ENCODE measurements around the gene HDHD3. TPM values are rescaled to one million over a fixed set of nuclear protein-coding genes. Genes with fewer than 3 reads are reported as not detected.

HDHD3 gene
- total RNA-seq, 2 experiments from 2014 or later, result 16.1 to 16.5 TPM

GRCh38 chr9:113401027-113401792, 24.4 kb upstream of the HDHD3 start, which contains the start of gene ALAD:
ALAD (minus strand) TSS chr9:113401284; CDS start chr9:113393559, 7,725 bp downstream.
- Mint-ChIP-seq H3K4me3 (peak within 1 kb of the TSS; percentile 92), H3K36me3 (ENCODE audit: low read depth) (peaks cover 4% of the 10 kb centered on the region), H3K9me3 (no peaks in the 10 kb centered on the region), H3K27ac (peak within 1 kb of the TSS; percentile 78), H3K4me1 (peaks cover 23% of the 10 kb centered on the region), H3K27me3 (no peaks in the 10 kb centered on the region)
- POLR2A ChIA-PET, result interaction anchor here (0.8 to 4.4 kb wide), 12 partner anchors 8 to 1022 kb away, joined by 3 to 53 read pairs (median 5); partner anchors contain the start of genes BSPRY, C9orf43, CDC26 and HDHD3
- CTCF ChIA-PET, result interaction anchor here (0.7 to 5.7 kb wide), 33 partner anchors 9 to 257 kb away, joined by 3 to 64 read pairs (median 8); partner anchors contain the start of genes BSPRY, C9orf43, CDC26 and FKBP15
- DNase-seq, result peak; percentile 99

- POLR2A ChIA-PET, result interaction anchor here (0.9 to 4.4 kb wide), 5 partner anchors 10 to 180 kb away, joined by 4 to 53 read pairs (median 6); partner anchors contain the start of genes C9orf43, CDC26, HDHD3 and POLE3
- Mint-ChIP-seq H3K36me3 (ENCODE audit: low read depth) (peaks cover 4% of the 10 kb centered on the region), H3K4me3 (peak overlapping the region; percentile 92)
Observed at GRCh38 chr9:113399646-113400200, 22.9 kb upstream of the HDHD3 start.

GRCh38 chr9:113398796-113399195, 22.0 kb upstream of the HDHD3 start:
- Mint-ChIP-seq H3K27ac (no peak overlapping the region), H3K27me3 (no peaks in the 10 kb centered on the region), H3K4me1 (peaks cover 23% of the 10 kb centered on the region), H3K9me3 (no peaks in the 10 kb centered on the region), H3K36me3 (ENCODE audit: low read depth) (peaks cover 4% of the 10 kb centered on the region), H3K4me3 (no peak overlapping the region)
- CTCF ChIA-PET, result interaction anchor here (0.6 to 5.7 kb wide), 6 partner anchors 9 to 257 kb away, joined by 3 to 64 read pairs (median 8); partner anchors contain the start of genes BSPRY, C9orf43, CDC26 and POLE3
- DNase-seq, result no peak
- POLR2A ChIA-PET, result interaction anchor here (1.4 to 4.4 kb wide), 2 partner anchors 11 to 58 kb away, joined by 6 to 53 read pairs; partner anchors contain the start of genes C9orf43, POLE3 and WDR31

More at GRCh38 chr9:113399646-113400200, 22.9 kb upstream of the HDHD3 start:
- Mint-ChIP-seq H3K4me1 (peaks cover 23% of the 10 kb centered on the region), H3K27ac (no peak overlapping the region), H3K9me3 (no peaks in the 10 kb centered on the region), H3K27me3 (no peaks in the 10 kb centered on the region)
- CTCF ChIA-PET, result interaction anchor here (0.7 to 5.7 kb wide), 11 partner anchors 8 to 258 kb away, joined by 3 to 64 read pairs (median 11); partner anchors contain the start of genes BSPRY, C9orf43, CDC26 and POLE3
- no peak for DNase-seq

- Mint-ChIP-seq H3K9me3 (no peaks in the 10 kb centered on the region), H3K4me1 (peaks cover 23% of the 10 kb centered on the region), H3K27me3 (no peaks in the 10 kb centered on the region), H3K27ac (no peak overlapping the region), H3K36me3 (ENCODE audit: low read depth) (peaks cover 7% of the 10 kb centered on the region), H3K4me3 (no peak overlapping the region)
- POLR2A ChIA-PET, result interaction anchor here (1.0 kb wide), 1 partner anchor 186 kb away, joined by 4 read pairs; no protein-coding TSS in a partner anchor
- CTCF ChIA-PET, result interaction anchor here (1.3 kb wide), 1 partner anchor 123 kb away, joined by 4 read pairs; no protein-coding TSS in a partner anchor
- DNase-seq, result no peak
Observed at GRCh38 chr9:113397203-113397631, 20.4 kb upstream of the HDHD3 start.

GRCh38 chr9:113395000-113395861, 18.4 kb upstream of the HDHD3 start:
- POLR2A ChIA-PET, result no interaction called here
- DNase-seq, result no peak
- H3K27ac Mint-ChIP-seq, result no peak overlapping the region
- CTCF ChIA-PET, result interaction anchor here (0.9 to 1.0 kb wide), 2 partner anchors 9 to 145 kb away, joined by 3 read pairs; no protein-coding TSS in a partner anchor
- peaks cover 12% of the 10 kb centered on the region for H3K36me3 Mint-ChIP-seq (ENCODE audit: low read depth)
- H3K4me1 Mint-ChIP-seq, result peaks cover 13% of the 10 kb centered on the region
- H3K27me3 Mint-ChIP-seq, result no peaks in the 10 kb centered on the region
- H3K4me3 Mint-ChIP-seq, result no peak overlapping the region
- H3K9me3 Mint-ChIP-seq, result no peaks in the 10 kb centered on the region

- ChIA-PET POLR2A (no interaction called here), CTCF (interaction anchor here (0.7 kb wide), 1 partner anchor 221 kb away, joined by 5 read pairs; no protein-coding TSS in a partner anchor)
- Mint-ChIP-seq H3K4me1 (peaks cover 1% of the 10 kb centered on the region), H3K9me3 (no peaks in the 10 kb centered on the region), H3K27me3 (no peaks in the 10 kb centered on the region), H3K27ac (no peak overlapping the region), H3K4me3 (no peak overlapping the region), H3K36me3 (ENCODE audit: low read depth) (peaks cover 8% of the 10 kb centered on the region)
- DNase-seq, result no peak
Observed at GRCh38 chr9:113393281-113393680, 16.5 kb upstream of the HDHD3 start.

GRCh38 chr9:113391917-113392316, 15.1 kb upstream of the HDHD3 start:
- Mint-ChIP-seq H3K9me3 (no peaks in the 10 kb centered on the region), H3K36me3 (ENCODE audit: low read depth) (peaks cover 18% of the 10 kb centered on the region), H3K4me1 (no peaks in the 10 kb centered on the region), H3K27me3 (no peaks in the 10 kb centered on the region), H3K4me3 (no peak overlapping the region), H3K27ac (no peak overlapping the region)
- CTCF ChIA-PET, result interaction anchor here (0.6 to 2.1 kb wide), 2 partner anchors 9 to 456 kb away, joined by 3 to 11 read pairs; partner anchors contain the start of gene ALAD
- DNase-seq, result no peak
- POLR2A ChIA-PET, result no interaction called here

GRCh38 chr9:113390192-113390960, 13.6 kb upstream of the HDHD3 start:
- POLR2A ChIA-PET, result interaction anchor here (1.8 kb wide), 1 partner anchor 11 kb away, joined by 5 read pairs; the partner anchor contains the start of gene ALAD
- CTCF ChIA-PET, result interaction anchor here (1.3 kb wide), 1 partner anchor 11 kb away, joined by 4 read pairs; the partner anchor contains the start of gene ALAD
- no peak for DNase-seq
- Mint-ChIP-seq H3K4me3 (no peak overlapping the region), H3K9me3 (no peaks in the 10 kb centered on the region), H3K36me3 (ENCODE audit: low read depth) (peaks cover 24% of the 10 kb centered on the region), H3K27me3 (no peaks in the 10 kb centered on the region), H3K27ac (no peak overlapping the region), H3K4me1 (no peaks in the 10 kb centered on the region)

GRCh38 chr9:113389451-113389850, 12.7 kb upstream of the HDHD3 start:
- no peak overlapping the region for H3K4me3 Mint-ChIP-seq
- CTCF ChIA-PET, result interaction anchor here (1.1 to 1.3 kb wide), 2 partner anchors 12 to 13 kb away, joined by 3 to 4 read pairs; partner anchors contain the start of genes ALAD and HDHD3
- no peak for DNase-seq
- no peaks in the 10 kb centered on the region for H3K4me1 Mint-ChIP-seq
- no peak overlapping the region for H3K27ac Mint-ChIP-seq
- no peaks in the 10 kb centered on the region for H3K9me3 Mint-ChIP-seq
- no peaks in the 10 kb centered on the region for H3K27me3 Mint-ChIP-seq
- POLR2A ChIA-PET, result interaction anchor here (1.8 kb wide), 1 partner anchor 12 kb away, joined by 5 read pairs; the partner anchor contains the start of gene ALAD
- H3K36me3 Mint-ChIP-seq (ENCODE audit: low read depth), result peaks cover 24% of the 10 kb centered on the region

- no peak overlapping the region for H3K4me3 Mint-ChIP-seq
- CTCF ChIA-PET, result interaction anchor here (1.1 kb wide), 1 partner anchor 12 kb away, joined by 3 read pairs; the partner anchor contains the start of gene HDHD3
- no peaks in the 10 kb centered on the region for H3K9me3 Mint-ChIP-seq
- H3K27ac Mint-ChIP-seq, result no peak overlapping the region
- POLR2A ChIA-PET, result interaction anchor here (1.8 kb wide), 1 partner anchor 13 kb away, joined by 5 read pairs; the partner anchor contains the start of gene ALAD
- H3K36me3 Mint-ChIP-seq (ENCODE audit: low read depth), result peaks cover 24% of the 10 kb centered on the region
- no peak for DNase-seq
- no peaks in the 10 kb centered on the region for H3K27me3 Mint-ChIP-seq
- H3K4me1 Mint-ChIP-seq, result no peaks in the 10 kb centered on the region
Observed at GRCh38 chr9:113388833-113389232, 12.0 kb upstream of the HDHD3 start.

- H3K36me3 Mint-ChIP-seq (ENCODE audit: low read depth), result peaks cover 24% of the 10 kb centered on the region
- H3K27me3 Mint-ChIP-seq, result no peaks in the 10 kb centered on the region
- POLR2A ChIA-PET, result interaction anchor here (1.1 kb wide), 1 partner anchor 38 kb away, joined by 3 read pairs; the partner anchor contains the start of gene BSPRY
- H3K4me3 Mint-ChIP-seq, result no peak overlapping the region
- CTCF ChIA-PET, result interaction anchor here (1.9 kb wide), 1 partner anchor 13 kb away, joined by 7 read pairs; the partner anchor contains the start of gene ALAD
- no peaks in the 10 kb centered on the region for H3K9me3 Mint-ChIP-seq
- H3K4me1 Mint-ChIP-seq, result no peaks in the 10 kb centered on the region
- no peak for DNase-seq
- no peak overlapping the region for H3K27ac Mint-ChIP-seq
Observed at GRCh38 chr9:113387560-113388230, 10.9 kb upstream of the HDHD3 start.

Measured in activated CD4-positive, alpha-beta memory T cell treated with anti-CD3 and anti-CD28 coated beads, Interleukin-2, amount 10 ng/mL, durations not matched to agents 7 days and 5 days (primary cell).